ENCODE data around the gene FAAH2. TPM values are rescaled to one million over a fixed set of nuclear protein-coding genes. Genes with fewer than 3 reads are reported as not detected.

Gene FAAH2
- total and polyA plus RNA-seq, 9 of the 15 experiments (the other 6 are each of a cell fraction or from before 2014, with no cell fraction given): 0.07 to 1.1 (median 0.47) TPM

DNA sequence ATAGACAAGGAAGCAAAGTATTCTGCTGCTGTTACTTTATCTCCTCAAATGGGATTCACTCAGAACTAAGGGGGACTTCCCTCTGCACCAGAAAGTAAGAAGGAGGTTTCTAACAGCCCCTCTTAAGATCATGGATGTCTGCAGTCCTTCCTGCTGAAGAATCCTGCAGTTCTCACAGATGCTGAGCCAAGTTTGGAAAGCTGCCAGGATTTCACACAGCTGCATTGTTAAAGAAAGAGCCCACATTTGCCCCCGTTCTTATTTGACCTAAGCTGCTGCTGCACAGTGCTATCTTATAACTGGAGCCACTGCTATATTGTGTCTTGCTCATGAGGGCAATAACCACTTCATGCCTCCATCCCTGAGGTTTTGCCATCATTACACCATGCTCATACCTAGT is 81.1 kb downstream of the FAAH2 start (continued):
- TF ChIP-seq, protein P1, sequence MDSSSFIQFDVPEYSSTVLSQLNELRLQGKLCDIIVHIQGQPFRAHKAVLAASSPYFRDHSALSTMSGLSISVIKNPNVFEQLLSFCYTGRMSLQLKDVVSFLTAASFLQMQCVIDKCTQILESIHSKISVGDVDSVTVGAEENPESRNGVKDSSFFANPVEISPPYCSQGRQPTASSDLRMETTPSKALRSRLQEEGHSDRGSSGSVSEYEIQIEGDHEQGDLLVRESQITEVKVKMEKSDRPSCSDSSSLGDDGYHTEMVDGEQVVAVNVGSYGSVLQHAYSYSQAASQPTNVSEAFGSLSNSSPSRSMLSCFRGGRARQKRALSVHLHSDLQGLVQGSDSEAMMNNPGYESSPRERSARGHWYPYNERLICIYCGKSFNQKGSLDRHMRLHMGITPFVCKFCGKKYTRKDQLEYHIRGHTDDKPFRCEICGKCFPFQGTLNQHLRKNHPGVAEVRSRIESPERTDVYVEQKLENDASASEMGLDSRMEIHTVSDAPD (CRISPR knock-in tag; IDR thresholded peaks at IDR 0.05): no peak
- TF ChIP-seq, protein P2, sequence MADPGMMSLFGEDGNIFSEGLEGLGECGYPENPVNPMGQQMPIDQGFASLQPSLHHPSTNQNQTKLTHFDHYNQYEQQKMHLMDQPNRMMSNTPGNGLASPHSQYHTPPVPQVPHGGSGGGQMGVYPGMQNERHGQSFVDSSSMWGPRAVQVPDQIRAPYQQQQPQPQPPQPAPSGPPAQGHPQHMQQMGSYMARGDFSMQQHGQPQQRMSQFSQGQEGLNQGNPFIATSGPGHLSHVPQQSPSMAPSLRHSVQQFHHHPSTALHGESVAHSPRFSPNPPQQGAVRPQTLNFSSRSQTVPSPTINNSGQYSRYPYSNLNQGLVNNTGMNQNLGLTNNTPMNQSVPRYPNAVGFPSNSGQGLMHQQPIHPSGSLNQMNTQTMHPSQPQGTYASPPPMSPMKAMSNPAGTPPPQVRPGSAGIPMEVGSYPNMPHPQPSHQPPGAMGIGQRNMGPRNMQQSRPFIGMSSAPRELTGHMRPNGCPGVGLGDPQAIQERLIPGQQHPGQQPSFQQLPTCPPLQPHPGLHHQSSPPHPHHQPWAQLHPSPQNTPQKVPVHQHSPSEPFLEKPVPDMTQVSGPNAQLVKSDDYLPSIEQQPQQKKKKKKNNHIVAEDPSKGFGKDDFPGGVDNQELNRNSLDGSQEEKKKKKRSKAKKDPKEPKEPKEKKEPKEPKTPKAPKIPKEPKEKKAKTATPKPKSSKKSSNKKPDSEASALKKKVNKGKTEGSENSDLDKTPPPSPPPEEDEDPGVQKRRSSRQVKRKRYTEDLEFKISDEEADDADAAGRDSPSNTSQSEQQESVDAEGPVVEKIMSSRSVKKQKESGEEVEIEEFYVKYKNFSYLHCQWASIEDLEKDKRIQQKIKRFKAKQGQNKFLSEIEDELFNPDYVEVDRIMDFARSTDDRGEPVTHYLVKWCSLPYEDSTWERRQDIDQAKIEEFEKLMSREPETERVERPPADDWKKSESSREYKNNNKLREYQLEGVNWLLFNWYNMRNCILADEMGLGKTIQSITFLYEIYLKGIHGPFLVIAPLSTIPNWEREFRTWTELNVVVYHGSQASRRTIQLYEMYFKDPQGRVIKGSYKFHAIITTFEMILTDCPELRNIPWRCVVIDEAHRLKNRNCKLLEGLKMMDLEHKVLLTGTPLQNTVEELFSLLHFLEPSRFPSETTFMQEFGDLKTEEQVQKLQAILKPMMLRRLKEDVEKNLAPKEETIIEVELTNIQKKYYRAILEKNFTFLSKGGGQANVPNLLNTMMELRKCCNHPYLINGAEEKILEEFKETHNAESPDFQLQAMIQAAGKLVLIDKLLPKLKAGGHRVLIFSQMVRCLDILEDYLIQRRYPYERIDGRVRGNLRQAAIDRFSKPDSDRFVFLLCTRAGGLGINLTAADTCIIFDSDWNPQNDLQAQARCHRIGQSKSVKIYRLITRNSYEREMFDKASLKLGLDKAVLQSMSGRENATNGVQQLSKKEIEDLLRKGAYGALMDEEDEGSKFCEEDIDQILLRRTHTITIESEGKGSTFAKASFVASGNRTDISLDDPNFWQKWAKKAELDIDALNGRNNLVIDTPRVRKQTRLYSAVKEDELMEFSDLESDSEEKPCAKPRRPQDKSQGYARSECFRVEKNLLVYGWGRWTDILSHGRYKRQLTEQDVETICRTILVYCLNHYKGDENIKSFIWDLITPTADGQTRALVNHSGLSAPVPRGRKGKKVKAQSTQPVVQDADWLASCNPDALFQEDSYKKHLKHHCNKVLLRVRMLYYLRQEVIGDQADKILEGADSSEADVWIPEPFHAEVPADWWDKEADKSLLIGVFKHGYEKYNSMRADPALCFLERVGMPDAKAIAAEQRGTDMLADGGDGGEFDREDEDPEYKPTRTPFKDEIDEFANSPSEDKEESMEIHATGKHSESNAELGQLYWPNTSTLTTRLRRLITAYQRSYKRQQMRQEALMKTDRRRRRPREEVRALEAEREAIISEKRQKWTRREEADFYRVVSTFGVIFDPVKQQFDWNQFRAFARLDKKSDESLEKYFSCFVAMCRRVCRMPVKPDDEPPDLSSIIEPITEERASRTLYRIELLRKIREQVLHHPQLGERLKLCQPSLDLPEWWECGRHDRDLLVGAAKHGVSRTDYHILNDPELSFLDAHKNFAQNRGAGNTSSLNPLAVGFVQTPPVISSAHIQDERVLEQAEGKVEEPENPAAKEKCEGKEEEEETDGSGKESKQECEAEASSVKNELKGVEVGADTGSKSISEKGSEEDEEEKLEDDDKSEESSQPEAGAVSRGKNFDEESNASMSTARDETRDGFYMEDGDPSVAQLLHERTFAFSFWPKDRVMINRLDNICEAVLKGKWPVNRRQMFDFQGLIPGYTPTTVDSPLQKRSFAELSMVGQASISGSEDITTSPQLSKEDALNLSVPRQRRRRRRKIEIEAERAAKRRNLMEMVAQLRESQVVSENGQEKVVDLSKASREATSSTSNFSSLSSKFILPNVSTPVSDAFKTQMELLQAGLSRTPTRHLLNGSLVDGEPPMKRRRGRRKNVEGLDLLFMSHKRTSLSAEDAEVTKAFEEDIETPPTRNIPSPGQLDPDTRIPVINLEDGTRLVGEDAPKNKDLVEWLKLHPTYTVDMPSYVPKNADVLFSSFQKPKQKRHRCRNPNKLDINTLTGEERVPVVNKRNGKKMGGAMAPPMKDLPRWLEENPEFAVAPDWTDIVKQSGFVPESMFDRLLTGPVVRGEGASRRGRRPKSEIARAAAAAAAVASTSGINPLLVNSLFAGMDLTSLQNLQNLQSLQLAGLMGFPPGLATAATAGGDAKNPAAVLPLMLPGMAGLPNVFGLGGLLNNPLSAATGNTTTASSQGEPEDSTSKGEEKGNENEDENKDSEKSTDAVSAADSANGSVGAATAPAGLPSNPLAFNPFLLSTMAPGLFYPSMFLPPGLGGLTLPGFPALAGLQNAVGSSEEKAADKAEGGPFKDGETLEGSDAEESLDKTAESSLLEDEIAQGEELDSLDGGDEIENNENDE (IDR thresholded peaks at IDR 0.05; ENCODE audit: low read depth, low read length): no peak
- TF ChIP-seq, protein P3, sequence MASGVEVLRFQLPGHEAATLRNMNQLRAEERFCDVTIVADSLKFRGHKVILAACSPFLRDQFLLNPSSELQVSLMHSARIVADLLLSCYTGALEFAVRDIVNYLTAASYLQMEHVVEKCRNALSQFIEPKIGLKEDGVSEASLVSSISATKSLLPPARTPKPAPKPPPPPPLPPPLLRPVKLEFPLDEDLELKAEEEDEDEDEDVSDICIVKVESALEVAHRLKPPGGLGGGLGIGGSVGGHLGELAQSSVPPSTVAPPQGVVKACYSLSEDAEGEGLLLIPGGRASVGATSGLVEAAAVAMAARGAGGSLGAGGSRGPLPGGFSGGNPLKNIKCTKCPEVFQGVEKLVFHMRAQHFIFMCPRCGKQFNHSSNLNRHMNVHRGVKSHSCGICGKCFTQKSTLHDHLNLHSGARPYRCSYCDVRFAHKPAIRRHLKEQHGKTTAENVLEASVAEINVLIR (CRISPR knock-in tag; IDR thresholded peaks at IDR 0.05): no peak
- TF ChIP-seq, protein P4, sequence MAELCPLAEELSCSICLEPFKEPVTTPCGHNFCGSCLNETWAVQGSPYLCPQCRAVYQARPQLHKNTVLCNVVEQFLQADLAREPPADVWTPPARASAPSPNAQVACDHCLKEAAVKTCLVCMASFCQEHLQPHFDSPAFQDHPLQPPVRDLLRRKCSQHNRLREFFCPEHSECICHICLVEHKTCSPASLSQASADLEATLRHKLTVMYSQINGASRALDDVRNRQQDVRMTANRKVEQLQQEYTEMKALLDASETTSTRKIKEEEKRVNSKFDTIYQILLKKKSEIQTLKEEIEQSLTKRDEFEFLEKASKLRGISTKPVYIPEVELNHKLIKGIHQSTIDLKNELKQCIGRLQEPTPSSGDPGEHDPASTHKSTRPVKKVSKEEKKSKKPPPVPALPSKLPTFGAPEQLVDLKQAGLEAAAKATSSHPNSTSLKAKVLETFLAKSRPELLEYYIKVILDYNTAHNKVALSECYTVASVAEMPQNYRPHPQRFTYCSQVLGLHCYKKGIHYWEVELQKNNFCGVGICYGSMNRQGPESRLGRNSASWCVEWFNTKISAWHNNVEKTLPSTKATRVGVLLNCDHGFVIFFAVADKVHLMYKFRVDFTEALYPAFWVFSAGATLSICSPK (IDR thresholded peaks at IDR 0.05; ENCODE audit: borderline replicate concordance): no peak
- TF ChIP-seq CBX1 (IDR thresholded peaks at IDR 0.05; ENCODE audit: low read depth): no peak

Data from K562 (cell line).